Measurements from ENCODE around the gene TEKT4. TPM values are rescaled to one million over a fixed set of nuclear protein-coding genes. Genes with fewer than 3 reads are reported as not detected.
"Not testable (repeated sequence)": the region's sequence is repeated elsewhere in the genome, so short reads cannot be mapped to it uniquely, and the experiment has no call there.

The TEKT4 gene
- total and polyA plus RNA-seq, 12 donors = 0.23 to 0.79 (median 0.28) TPM; not detected in 8

- intact Hi-C loops (cut with DNase I) = no loop called here
- Histone ChIP-seq H3K9me3 (no peaks in the 10 kb centered on the region), H3K27ac (no peak overlapping the region), H3K27me3 (peaks cover 0 to 28% (median 9%) of the 10 kb centered on the region in 7 donors), H3K4me3 (no peak overlapping the region), H3K4me1 (no peaks in the 10 kb centered on the region), H3K36me3 (no peaks in the 10 kb centered on the region)
- no peak for TF ChIP-seq CTCF (IDR thresholded peaks at IDR 0.05)
- ATAC-seq (no peak), DNase-seq (no peak)
- 81 to 82% methylated on average over 6 of the region's 6 CpGs for WGBS, 2 donors
Observed at GRCh38 chr2:94881070-94881469, 9.8 kb downstream of the TEKT4 start.

GRCh38 chr2:94890234-94890633 is 19.0 kb downstream of the TEKT4 start:
- DNase-seq = no peak
- Histone ChIP-seq H3K27ac (no peak overlapping the region), H3K9me3 (no peaks in the 10 kb centered on the region), H3K27me3 (peaks cover 0 to 30% (median 13%) of the 10 kb centered on the region in 7 donors), H3K36me3 (no peaks in the 10 kb centered on the region), H3K4me3 (no peak overlapping the region), H3K4me1 (no peaks in the 10 kb centered on the region)
- ATAC-seq = no peak
- no peak for TF ChIP-seq CTCF (IDR thresholded peaks at IDR 0.05)
- 22 to 23% methylated on average over 4 of the region's 4 CpGs for WGBS, 2 donors
- intact Hi-C loops (cut with DNase I) = no loop called here

- H3K9me3 ChIP-seq; ATAC-seq; H3K4me1 ChIP-seq; H3K36me3 ChIP-seq; DNase-seq; H3K27ac ChIP-seq; H3K4me3 ChIP-seq; intact Hi-C loops (cut with DNase I): not testable (repeated sequence)
- H3K27me3 ChIP-seq = peaks cover 0 to 40% (median 18%) of the 10 kb centered on the region in 7 donors
- 65 to 68% methylated on average over 7 of the region's 7 CpGs for WGBS, 2 donors
Observed at GRCh38 chr2:94895273-94895672, 24.0 kb downstream of the TEKT4 start.

GRCh38 chr2:94906976-94907375 is 35.7 kb downstream of the TEKT4 start:
- peaks cover 0 to 34% (median 4%) of the 10 kb centered on the region in 7 donors for H3K27me3 ChIP-seq
- H3K4me3 ChIP-seq; intact Hi-C loops (cut with DNase I); DNase-seq; ATAC-seq; H3K36me3 ChIP-seq; H3K9me3 ChIP-seq; H3K4me1 ChIP-seq; H3K27ac ChIP-seq: not testable (repeated sequence)
- WGBS, 2 donors = 59 to 69% methylated on average over 4 of the region's 4 CpGs

GRCh38 chr2:94923196-94923595 is 52.0 kb downstream of the TEKT4 start:
- Histone ChIP-seq H3K9me3 (peaks cover 0 to 11% (median 0%) of the 10 kb centered on the region in 11 donors), H3K36me3 (no peaks in the 10 kb centered on the region), H3K4me3 (no peak overlapping the region), H3K4me1 (no peaks in the 10 kb centered on the region), H3K27me3 (peaks cover 0 to 18% (median 6%) of the 10 kb centered on the region in 7 donors), H3K27ac (no peak overlapping the region)
- no peak for TF ChIP-seq CTCF (IDR thresholded peaks at IDR 0.05)
- DNase-seq = no peak
- intact Hi-C loops (cut with DNase I) = no loop called here
- ATAC-seq = no peak
- 75 to 78% methylated on average over 11 of the region's 11 CpGs for WGBS, 2 donors

- H3K4me3 ChIP-seq; H3K27ac ChIP-seq; ATAC-seq; DNase-seq; H3K4me1 ChIP-seq; H3K36me3 ChIP-seq; intact Hi-C loops (cut with DNase I): not testable (repeated sequence)
- H3K9me3 ChIP-seq = peaks cover 0 to 11% (median 0%) of the 10 kb centered on the region in 11 donors
- WGBS, 2 donors = 24 to 27% methylated on average over 2 of the region's 2 CpGs
- peaks cover 0 to 27% (median 7%) of the 10 kb centered on the region in 7 donors for H3K27me3 ChIP-seq
Observed at GRCh38 chr2:94924999-94925398, 53.8 kb downstream of the TEKT4 start.

Other genes with a start within 250 kb of the TEKT4 start
- 10 to 100 TPM in 1 of 10 donors, 1 to 10 TPM in 9; 1.5 to 10.5 (median 3.0) TPM for gene MAL, start 154.3 kb downstream of the TEKT4 start, total RNA-seq
- 1 to 10 TPM; 4.2 to 9.1 TPM for gene MAL, start 154.3 kb downstream of the TEKT4 start, polyA plus RNA-seq

All from heart right ventricle (tissue), 16 donors.